Renal cortex interstitium (tissue), 15 donors: ENCODE data around the gene TMEM191B. TPM values are rescaled to one million over a fixed set of nuclear protein-coding genes. Genes with fewer than 3 reads are reported as not detected.
"Not testable (repeated sequence)": the region's sequence is repeated elsewhere in the genome, so short reads cannot be mapped to it uniquely, and the experiment has no call there.

Source experiments
- DNase-seq, 11 donors: peaks; one replicate each; pipeline ENCODE4 v3.0.0-alpha.2; 2013; ENCODE audit warnings: low read depth in 9 of 11, low spot score in 4 of 11; ENCODE audit errors: extremely low read depth in 1 of 11
- long read RNA-seq, 16 experiments: transcript quantifications; one replicate each; lab custom pipeline, GENCODE V29; 2026
- polyA plus RNA-seq, 3 donors: library from polyadenylated mRNA; unstranded; fragments of 120-200 nt; gene quantifications; one replicate each; pipeline ENCODE4 v1.2.1, GENCODE V29; 2013; ENCODE audit not compliant: insufficient read length in 3 of 3

The TMEM191B gene
- polyA plus RNA-seq: 1 to 10 TPM in 2 of 3 donors, under 1 TPM in 1; 0.62 to 3.8 (median 2.9) TPM
- long read RNA-seq, donor 1: 0 reads
- long read RNA-seq, donor 2: 0 reads
- long read RNA-seq, donor 3: 0 reads
- long read RNA-seq, donor 4, partial matches to known transcripts: 43 of 94 reads
- long read RNA-seq, donor 4, other reads (novel, unspliced or antisense): 51 of 94 reads
- long read RNA-seq, donor 5: 0 reads
- long read RNA-seq, donor 6: 0 reads
- long read RNA-seq, donor 7: 0 reads
- long read RNA-seq, donor 8, partial matches to known transcripts: 0 of 1 reads
- long read RNA-seq, donor 8, other reads (novel, unspliced or antisense): 0 of 1 reads
- long read RNA-seq, donor 9: 0 reads
- long read RNA-seq, donor 10: 0 reads
- long read RNA-seq, donor 11: 0 reads
- long read RNA-seq, donor 12: 0 reads
- long read RNA-seq, donor 13: 0 reads
- long read RNA-seq, donor 14: 0 reads
- long read RNA-seq, donor 15: 0 reads
- long read RNA-seq, donor 16: 0 reads

- not testable (repeated sequence) for DNase-seq
Observed at GRCh38 chr22:18527752-18528596, at the start of gene TMEM191B. Gene TMEM191B, plus strand, starts transcription at chr22:18527802. Its CDS starts 179 bp downstream, at chr22:18527981.

- DNase-seq: not testable (repeated sequence)
Observed at GRCh38 chr22:18496227-18496626, 31.4 kb upstream of the TMEM191B start.

GRCh38 chr22:18511327-18511726 is 16.3 kb upstream of the TMEM191B start:
- not testable (repeated sequence) for DNase-seq

GRCh38 chr22:18512378-18512777 is 15.2 kb upstream of the TMEM191B start:
- DNase-seq: not testable (repeated sequence)

- not testable (repeated sequence) for DNase-seq
Observed at GRCh38 chr22:18513454-18513853, 14.1 kb upstream of the TMEM191B start.

- not testable (repeated sequence) for DNase-seq
Observed at GRCh38 chr22:18518061-18518460, 9.5 kb upstream of the TMEM191B start, which contains the start of gene GGTLC3. Gene GGTLC3, minus strand, starts transcription at chr22:18518161. Its CDS starts 264 bp downstream, at chr22:18517897.

GRCh38 chr22:18522762-18523161 is 4.8 kb upstream of the TMEM191B start:
- DNase-seq: not testable (repeated sequence)

GRCh38 chr22:18523328-18523727 is 4.3 kb upstream of the TMEM191B start:
- not testable (repeated sequence) for DNase-seq

- DNase-seq: peak in 8 of 11 donors; percentile 8 to 53 (median 21)
Observed at GRCh38 chr22:18528597-18529415, 1.2 kb downstream of the TMEM191B start.

GRCh38 chr22:18529416-18530145 is 2.0 kb downstream of the TMEM191B start:
- not testable (repeated sequence) for DNase-seq

- DNase-seq: not testable (repeated sequence)
Observed at GRCh38 chr22:18533633-18534032, 6.0 kb downstream of the TMEM191B start.

GRCh38 chr22:18534315-18534714 is 6.7 kb downstream of the TMEM191B start:
- not testable (repeated sequence) for DNase-seq

- not testable (repeated sequence) for DNase-seq
Observed at GRCh38 chr22:18539994-18540393, 12.4 kb downstream of the TMEM191B start.

- not testable (repeated sequence) for DNase-seq
Observed at GRCh38 chr22:18543400-18543799, 15.8 kb downstream of the TMEM191B start.

- not testable (repeated sequence) for DNase-seq
Observed at GRCh38 chr22:18544615-18545014, 17.0 kb downstream of the TMEM191B start.

- not testable (repeated sequence) for DNase-seq
Observed at GRCh38 chr22:18549458-18550179, 22.0 kb downstream of the TMEM191B start.

GRCh38 chr22:18551046-18551445 is 23.4 kb downstream of the TMEM191B start:
- DNase-seq: not testable (repeated sequence)
